NCI-H345 treated with DMSO at 0.1 percent for 48 hours (cell line): ENCODE data around the gene BTBD2.

Experiments used
- DNase-seq: peaks from one replicate; lab custom pipeline; 2025; ENCODE audit not compliant: unreplicated experiment; lab: John Stamatoyannopoulos, UW

BTBD2 gene

DNA sequence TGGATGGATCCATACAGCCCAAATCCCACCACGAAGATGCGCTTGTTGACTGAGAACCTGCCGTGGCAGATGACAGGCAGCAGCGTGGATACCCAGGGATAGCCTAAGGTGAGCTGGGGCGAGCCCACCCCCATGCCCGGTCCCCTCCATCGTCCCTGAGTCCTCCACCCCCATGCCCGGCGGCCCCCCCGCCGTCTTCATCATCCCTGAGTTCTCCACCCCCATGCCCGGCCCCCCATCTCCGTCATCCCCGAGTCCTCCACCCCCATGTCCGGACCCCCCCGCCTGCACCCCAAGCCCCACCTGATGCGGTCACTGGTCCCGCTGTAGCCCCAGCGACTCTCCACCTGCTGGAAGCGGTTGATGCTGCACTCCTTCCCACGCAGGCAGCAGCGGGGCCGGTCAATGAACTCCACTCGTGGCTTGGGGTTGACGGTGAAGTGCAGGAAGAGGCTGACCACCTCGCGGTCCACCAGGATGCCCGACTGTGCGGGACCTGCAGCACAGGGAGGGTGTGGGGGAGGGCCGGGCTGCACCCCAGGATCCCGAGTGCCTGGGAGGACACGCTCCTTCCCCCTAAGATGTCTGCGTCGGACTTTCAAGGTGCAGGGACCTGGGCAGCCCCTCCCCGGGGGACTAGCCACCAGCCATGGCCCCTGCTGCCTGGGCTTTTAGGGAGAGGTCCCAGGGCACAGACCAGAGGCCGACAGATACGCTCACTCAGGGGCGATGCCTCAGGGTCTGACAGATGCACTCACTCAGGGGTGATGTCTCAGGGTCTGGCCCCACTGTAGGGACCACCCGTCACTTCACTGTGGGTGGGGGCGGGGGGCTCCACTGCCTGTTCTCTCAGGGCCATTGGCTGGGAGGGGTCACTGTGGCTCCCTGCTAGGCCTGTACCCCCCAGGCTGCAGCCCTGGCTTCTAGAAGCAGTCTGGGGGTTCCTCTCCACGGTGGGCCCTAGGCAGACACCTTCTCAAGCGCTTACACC, 28.0 kb downstream of the BTBD2 start:
- no peak for DNase-seq

DNA sequence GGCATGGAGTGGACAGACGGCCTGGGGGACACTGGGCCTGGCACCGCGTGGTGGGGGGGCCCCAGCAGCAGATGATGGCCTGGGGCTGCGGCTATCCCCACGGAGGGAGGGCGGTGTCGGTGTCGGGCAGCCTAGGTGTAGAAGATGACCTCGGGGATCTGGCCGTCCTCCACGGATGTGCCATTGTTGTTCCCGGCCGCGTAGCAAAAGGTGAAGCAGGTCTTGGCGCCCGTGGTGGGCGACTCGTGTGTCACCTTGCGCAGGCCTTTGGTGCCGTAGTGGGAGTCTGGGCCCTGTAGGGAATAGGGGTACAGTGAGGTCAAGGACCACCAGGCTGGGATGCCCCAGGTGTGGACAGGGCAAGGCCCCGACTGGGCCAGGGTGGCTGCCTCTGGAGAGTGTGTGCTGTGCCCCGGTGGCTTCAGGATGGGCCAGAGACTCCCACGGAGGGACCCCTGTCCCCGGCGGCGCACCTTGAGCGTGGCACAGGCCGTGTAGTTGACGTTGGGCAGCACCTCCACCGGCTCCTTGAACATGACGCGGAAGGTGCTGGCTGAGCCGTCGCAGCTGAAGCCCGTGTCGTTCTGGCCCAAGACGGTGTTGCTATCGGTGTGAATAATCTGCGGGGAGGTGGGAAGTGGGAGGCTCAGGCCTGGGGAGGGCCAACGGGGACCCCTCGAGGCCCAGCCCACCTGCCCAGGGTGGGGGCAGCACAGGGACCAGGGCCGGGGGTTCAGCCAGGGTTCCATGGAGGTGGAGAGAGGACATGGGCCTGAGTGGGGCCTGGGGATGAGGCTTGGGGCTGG, 29.0 kb downstream of the BTBD2 start:
- no peak for DNase-seq

DNA sequence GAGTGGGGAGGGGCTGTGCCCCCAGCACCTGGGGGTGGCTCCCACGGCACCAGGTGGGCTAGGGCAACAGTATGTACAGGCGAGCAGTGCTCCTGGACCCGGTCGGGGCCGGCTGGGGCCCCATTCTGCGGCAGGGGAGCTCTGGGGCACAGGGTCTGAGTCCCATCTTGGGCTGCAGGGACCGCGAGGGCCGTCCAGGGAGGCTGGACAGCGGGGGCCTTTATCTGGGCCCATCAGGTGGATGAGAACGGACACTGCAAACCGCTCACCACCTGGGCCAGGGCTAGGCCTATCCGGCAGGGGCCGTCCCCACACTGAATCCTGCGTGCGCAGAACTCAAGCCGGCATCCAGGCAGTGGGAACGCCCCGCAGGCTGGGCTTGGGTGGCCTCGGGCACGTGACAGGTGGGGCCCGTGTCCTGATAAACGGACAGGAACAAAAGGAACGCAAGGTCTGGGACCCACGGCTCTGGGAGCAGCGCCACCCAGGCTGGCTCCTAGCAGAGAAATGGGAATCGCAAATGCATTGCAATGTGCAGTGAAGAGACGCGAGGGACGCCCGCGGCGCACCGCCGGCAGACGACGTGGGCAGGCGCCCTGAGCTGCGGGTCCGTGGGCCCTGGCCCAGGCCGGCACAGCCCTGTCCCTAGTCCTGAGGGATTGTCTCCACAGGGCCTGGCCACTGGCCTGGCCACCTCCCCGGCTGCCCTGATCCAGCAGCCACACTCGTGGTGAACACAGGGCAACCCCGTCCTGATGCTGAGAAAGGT, 29.7 kb downstream of the BTBD2 start:
- no peak for DNase-seq

DNA sequence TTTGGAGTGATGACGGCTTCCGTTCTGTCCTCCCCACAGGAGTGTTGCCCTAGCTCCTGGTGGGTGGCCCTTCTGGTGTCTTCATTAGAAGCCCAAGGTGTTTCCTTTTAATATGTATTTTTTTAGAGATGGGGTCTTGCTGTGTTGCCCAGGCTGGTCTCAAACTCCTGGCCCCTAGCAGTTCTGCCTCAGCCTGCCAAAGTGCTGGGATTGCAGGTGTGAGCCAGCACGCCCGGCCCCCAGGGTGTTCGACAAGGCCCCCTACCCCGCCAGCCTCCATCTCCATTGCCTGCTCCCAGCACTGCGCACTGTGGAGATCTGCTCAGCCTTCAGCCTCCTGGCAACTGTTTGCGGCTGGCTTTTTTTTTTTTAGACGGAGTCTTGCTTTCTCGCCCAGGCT, 31.2 kb downstream of the BTBD2 start:
- no peak for DNase-seq

DNA sequence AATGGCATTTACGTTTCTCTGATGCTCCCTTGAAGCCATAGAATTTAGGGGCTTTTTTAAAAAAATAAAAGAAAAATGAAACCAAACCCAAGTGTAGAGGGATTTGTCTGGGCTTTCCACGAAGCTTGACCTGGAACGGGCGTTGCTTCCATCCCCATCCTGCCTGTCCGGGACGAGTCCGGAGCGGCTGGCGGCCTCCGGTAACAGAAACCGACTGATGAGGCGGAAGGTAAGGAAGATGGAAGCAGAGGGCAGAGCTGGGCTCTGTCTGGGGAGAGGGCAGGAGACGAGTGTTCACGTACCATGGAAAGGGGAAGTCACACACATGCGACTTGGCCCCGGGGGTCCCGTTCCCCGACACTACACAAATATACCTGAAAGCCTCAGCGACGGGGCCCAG, 34.3 kb downstream of the BTBD2 start:
- no peak for DNase-seq

DNA sequence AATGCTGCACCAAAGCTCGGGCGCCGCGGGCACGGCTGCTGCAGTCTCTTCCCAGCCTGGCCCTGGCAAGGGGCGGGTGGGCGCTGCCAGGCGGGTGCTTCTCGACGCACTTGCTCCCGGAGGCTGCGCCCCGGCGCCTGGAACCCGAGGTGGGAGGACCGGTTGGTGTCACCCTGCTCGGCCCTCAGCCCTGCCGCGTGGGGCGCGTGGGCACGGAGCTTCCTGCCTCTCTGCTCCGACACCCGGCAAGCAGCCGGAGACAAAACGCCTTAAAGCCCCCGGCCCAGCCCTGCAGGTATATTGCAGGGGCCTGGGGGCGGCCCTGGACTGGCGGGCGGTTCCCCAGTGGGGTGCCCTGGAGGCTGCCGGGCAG, 34.7 kb downstream of the BTBD2 start:
- no peak for DNase-seq

DNA sequence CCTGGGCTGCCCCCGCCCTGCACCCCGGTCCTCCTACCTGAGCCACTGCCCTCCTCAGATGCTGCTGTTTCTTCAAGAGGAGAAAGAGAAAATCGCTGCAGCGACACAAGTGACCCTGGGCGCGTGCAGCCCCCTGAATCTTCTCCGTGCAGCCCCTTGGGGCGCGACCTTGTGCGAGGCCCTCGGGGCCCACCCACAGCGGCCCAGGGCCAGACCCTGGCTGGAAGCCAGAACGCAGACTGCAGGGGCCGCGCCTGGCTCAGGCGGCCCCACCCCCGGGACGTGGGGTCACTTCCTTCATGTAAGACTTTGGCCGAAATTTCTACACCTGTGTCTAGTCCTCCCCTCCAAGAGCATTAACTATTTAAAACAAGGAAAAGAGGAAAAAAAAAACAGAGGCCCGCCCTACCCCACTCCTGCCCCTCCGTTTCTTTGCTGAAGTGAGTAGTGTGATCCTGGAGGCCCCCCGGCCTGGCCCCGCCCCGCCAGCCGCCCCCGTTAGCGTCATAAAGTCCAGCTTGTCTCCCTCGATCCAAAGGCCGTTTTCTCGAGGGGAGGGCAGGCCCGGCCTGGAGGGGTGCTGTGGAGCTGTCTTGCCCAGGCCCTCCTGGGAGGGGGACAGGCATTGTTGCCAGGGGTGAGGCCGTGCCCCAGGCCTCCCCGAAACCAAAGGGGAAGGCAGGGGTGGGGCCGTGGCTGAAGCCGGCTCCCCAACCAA, 35.3 kb downstream of the BTBD2 start:
- no peak for DNase-seq

DNA sequence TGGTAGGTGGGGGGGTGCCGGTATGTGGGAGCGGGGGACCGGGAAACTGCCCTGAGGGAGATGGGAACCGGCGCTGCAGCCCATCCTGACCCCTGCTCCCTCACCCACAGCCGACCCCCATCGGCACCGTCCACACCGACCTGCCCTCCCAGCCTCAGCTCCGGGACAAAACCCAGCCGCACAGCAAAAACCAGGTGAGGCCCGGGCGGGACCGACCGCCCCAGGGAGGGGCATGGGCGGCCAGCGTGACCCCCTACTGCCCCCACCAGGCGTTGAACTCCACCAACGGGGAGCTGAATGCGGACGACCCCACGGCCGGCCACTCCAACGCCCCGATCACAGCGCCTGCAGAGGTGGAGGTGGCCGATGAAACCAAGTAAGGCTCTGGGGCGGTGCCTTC, 35.9 kb downstream of the BTBD2 start:
- no peak for DNase-seq

DNA sequence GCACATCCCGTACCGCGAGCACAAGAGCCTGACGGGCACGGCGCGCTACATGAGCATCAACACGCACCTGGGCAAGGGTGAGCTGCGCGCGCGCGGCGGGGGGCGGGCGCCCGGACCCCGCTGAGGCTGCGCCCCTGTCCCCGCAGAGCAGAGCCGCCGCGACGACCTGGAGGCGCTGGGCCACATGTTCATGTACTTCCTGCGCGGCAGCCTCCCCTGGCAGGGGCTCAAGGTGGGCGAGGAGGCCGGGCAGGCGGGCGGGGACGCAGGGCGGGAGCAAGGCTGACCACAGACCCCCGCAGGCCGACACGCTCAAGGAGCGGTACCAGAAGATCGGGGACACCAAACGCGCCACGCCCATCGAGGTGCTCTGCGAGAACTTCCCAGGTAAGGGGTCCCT, 36.5 kb downstream of the BTBD2 start:
- no peak for DNase-seq

DNA sequence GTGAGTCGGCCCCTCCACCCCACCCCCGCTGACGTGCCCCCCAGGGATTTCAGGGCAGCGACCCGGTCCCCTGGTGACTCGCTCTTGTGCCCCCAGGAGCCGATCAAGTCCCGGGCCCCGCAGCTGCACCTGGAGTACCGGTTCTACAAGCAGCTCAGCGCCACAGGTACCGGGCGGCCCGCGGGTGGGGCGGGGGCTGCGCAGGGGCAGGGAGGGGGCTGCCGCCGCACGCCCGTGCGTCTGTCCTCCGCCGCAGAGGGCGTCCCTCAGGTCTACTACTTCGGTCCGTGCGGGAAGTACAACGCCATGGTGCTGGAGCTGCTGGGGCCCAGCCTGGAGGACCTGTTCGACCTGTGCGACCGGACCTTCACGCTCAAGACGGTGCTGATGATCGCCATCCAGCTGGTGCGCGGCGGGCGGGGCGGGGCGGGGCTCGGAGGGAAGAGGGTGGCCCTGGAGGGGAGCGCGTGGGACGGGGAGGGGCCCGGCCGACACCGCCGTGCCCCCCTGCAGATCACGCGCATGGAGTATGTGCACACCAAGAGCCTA, 37.1 kb downstream of the BTBD2 start:
- DNase-seq = no peak

DNA sequence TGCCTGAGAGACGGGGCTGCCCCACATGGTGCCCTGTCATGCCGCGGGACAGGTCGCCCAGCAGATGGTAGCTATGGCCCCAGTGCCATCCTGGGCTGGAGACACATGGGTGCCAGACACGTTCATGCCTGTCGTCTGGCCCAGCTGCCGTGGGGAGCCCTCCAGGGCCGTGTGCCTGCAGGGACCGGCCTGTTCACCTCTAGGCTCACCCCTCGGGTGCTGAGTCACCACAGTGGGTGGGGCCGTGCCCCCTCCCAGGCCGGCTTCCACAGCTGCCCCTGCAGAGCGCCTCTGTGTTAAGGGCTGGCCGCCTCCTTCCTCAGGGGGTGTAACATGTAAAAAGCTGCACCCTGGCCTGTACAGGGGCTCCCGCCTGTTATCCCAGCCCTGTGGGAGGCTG, 38.4 kb downstream of the BTBD2 start:
- no peak for DNase-seq

DNA sequence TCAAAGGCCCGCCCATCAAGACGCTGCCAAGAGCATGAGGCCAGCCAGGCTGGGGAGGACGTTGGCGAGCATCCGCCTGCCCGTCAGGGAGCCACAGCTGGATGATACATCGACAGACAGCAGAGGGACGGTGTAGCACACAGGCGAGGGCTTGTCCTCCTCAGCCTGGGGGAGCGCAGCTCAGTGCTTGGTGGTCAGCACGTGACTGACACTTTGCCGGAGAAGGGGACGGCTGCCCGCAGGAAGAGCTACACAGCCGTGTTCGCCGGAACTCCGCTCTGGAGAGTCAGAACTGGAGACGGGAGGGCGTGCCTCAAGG, 40.4 kb downstream of the BTBD2 start:
- DNase-seq = no peak

DNA sequence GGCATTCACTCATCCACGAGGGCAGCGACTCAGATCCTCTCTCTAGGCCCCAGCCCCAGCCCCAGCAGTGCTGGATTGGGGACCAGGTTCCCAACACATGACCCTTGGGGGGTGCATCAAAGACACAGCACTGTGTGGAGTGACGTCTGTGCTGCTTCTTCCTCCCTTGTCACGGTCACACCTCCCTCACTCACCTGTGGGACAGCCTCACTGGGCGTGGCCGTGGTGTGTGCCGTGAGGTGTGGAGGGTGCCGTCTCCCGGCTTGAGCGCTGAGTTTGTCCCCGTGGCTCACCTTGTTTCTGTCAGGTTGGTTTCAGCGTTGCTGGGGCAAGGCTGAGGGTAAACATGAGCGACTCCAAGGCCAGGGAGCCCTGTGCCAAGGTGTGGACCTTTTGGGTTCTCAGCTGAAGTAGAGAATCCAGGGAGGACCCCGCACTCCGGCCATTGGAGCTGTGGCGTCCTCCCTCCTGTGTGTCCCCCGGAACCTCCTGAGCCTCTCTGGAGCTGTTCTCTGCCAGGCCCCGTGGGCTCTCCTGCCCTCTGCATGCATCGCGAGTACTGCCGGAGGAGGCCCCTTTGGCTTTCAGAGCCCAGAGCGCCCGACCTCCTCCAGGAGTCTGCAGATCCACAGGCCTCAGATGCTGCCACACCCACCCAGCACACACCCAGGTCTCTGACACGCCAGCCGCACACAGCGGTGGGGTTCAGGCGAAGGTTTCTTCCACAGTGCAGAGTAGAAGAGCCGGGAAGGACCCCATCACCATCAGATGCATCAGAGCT, 40.9 kb downstream of the BTBD2 start:
- DNase-seq = no peak

DNA sequence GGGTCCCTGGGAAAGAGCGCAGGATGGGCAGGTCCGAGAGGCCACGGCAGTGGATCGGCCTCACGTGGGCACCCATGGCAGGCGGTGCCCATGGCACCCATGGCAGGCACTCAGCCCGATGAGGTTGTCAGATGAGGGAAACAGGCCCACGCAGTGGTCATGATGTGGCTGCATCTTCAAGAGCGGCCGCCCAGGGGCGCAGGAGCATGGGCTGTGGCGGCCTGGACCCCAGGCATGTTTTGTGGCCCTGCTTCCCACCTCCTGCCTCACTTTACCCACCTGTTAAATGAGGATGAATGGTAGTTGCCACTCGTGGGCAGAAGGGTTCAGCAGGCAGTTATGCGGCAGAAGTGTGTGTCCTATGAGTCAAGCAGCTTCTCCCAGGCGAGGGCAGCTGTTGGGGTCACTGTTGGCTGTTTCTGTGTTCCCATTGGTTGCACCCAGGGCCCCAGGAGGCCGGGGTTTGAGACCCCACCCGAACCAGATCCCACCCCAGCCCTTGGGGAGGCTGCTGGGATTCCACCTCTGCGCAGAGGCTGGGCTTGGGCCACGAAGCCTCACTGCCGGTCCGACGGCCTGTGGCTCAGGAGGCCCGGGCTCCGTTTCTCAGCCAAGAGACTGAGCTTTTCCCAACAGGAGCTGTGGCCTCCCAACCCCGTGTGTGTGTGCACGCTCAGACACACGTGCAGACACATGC, 44.6 kb downstream of the BTBD2 start:
- DNase-seq = no peak

DNA sequence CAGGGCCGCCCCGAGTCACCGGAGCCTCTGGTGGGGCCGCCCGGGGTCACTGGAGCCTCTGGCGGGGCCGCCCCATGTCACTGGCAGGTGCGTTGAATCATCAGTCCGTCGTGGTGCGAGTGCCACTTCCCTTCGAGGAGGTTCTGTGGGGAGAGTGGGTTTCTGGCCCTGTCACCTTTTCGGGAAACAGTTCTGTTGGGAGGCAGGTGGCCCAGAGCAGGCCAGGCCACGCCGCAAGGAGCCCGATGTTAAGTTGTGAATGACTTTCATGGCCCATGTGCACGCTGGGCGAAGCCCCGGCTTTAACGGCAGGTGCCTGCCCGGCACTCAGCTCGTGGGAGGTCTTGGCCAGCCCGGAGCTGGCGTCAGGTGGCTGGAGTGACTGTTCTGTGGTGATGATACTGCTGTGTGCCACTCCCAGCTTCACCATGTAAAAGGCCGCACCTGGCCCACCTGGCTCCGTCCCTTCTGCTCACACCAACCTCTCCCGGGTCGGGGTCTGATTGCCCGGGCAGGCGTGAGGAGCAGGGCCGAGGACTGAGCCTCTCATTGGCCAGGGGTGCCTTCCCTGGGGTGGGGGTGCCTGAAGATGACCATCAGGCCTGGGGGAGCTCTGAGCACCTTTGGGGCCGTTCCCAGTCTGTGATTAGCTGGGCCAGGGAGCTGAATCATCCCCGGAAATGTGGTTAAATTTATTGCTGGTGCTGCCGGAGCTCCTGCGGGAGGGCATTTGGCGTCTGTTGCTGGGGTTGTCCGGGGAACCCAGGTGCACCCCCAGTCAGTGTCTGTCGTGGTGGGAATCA, 45.3 kb downstream of the BTBD2 start:
- no peak for DNase-seq

DNA sequence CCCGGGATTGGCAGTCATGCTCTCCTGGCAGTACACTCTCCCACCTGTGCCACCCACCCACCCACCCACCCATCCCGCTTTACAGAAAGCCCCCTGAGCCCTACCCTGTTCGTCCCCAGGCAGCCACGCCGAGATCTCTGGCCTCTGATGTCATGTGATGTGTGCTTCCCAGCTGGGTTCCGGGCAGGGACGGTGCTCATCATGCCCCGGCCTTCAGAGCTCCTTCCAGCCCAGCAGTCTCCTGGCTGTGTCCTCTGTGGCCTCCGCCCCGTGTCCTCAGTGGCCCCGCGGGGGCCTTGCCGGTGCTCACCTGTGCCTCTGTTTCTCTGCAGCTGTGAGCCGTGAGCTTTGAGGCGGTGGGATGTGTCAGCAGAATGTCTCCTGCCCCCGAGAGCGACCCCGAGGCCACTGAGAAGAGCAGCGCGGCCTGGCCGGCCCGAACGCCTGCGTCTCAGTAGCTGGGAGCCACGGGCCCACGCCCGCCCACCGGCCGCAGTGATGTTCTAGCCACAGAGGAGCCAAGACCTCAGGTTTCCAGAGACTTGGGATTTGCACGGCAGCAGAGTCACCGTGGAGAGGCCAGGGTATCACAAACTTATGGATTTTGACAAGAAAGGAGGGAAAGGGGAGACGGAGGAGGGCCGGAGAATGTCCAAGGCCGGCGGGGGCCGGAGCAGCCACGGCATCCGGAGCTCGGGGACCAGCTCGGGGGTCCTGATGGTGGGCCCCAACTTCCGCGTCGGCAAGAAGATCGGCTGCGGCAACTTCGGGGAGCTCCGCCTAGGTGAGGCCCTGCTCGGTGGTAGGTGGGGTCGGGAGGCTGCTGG, 46.1 kb downstream of the BTBD2 start:
- no peak for DNase-seq

DNA sequence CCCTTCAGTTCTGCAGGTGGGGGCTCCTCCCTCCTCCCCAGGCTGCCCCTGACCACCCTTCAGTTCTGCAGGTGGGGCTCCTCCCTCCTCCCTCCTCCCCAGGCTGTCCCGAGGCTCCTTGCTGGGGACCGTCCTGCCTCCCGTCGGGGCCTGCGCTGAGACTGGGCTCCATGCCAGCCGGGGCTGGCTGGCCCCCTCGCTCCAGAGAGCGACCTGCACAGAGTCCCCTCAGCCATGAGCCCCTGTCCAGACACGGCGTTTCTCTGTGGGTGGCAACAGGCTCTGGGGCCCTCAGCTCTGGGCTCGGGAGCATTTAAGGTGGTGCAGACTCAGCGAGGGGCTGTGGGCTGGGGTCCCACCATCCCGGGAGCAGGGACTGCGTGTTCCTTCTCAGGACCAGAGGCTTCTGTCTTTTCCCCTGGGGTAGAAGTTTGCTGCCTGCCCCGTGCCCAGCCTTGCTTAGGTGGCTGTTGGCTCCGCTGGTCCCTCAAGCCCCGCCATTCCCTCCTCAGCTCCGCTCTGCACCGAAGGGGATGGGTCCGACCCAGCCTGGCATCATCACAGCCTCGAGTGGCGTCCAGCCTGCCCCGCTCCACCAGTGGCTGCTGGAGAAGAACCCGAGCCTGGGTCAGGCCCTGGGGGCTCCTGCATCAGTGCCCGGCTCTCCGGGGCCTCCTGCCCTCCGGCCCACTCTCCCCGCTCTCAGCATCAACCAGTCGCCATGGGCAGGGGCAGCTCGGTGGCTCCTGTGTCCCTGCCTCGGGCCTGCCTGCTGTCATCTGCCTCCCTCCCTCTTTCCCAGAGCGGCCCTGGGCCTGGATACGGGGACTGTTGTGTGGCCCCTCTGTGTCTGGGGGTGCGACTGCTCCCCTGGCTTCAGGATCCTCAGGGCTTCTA, 47.0 kb downstream of the BTBD2 start:
- DNase-seq = no peak
